GM23338 (cell line): ENCODE results near the gene SRGAP1. TPM values are rescaled to one million over a fixed set of nuclear protein-coding genes. Genes with fewer than 3 reads are reported as not detected.

Experiments used
- ATAC-seq: fragments of 200-7000 bp; cut with Tn5 transposase; 3 replicates; pipeline ENCODE4 v1.9.1; 2020
- DNase-seq: peaks from one replicate; pipeline ENCODE4 v3.0.0-alpha.2; 2015; ENCODE audit warnings: low spot score
- H2AFZ ChIP-seq: fragments of 200-600 bp; sonication (generic); 2 replicates; pipeline ENCODE4 v1.8.0; 2016; ENCODE audit warnings: antibody characterized with exemption, mild to moderate bottlenecking, moderate library complexity
- H3F3A ChIP-seq: fragments of 200-600 bp; sonication (generic); replicated peaks from 2 replicates; pipeline ENCODE4 v1.8.0; 2017; ENCODE audit warnings: antibody characterized with exemption, mixed run types, low read depth
- H3K27ac ChIP-seq: fragments of 200-600 bp; sonication (generic); 2 replicates; pipeline ENCODE4 v1.6.1; 2016; ENCODE audit warnings: low read depth
- H3K27me3 ChIP-seq: fragments of 200-600 bp; sonication (generic); 2 replicates; pipeline ENCODE4 v1.8.0; 2016; ENCODE audit warnings: mild to moderate bottlenecking, mixed run types, moderate library complexity; ENCODE audit not compliant: insufficient read depth
- H3K36me3 ChIP-seq: fragments of 200-600 bp; sonication (generic); 2 replicates; pipeline ENCODE4 v1.8.0; 2016; ENCODE audit warnings: mild to moderate bottlenecking; ENCODE audit not compliant: insufficient read depth
- H3K4me1 ChIP-seq: fragments of 200-600 bp; sonication (generic); 2 replicates; pipeline ENCODE4 v1.8.0; 2016; ENCODE audit warnings: mild to moderate bottlenecking, moderate library complexity; ENCODE audit not compliant: insufficient read depth
- H3K4me2 ChIP-seq: fragments of 200-600 bp; sonication (generic); 2 replicates; pipeline ENCODE4 v1.7.1; 2017; ENCODE audit warnings: mixed run types
- H3K4me3 ChIP-seq: fragments of 200-600 bp; sonication (generic); 2 replicates; pipeline ENCODE4 v1.6.1; 2016; ENCODE audit warnings: mixed run types
- H3K79me2 ChIP-seq: fragments of 200-600 bp; sonication (generic); replicated peaks from 2 replicates; pipeline ENCODE4 v1.8.0; 2017; ENCODE audit warnings: mild to moderate bottlenecking; ENCODE audit not compliant: insufficient read depth
- H3K9me2 ChIP-seq: fragments of 200-600 bp; sonication (generic); 2 replicates; pipeline ENCODE4 v1.8.0; 2017; ENCODE audit not compliant: insufficient read depth
- H4K20me1 ChIP-seq: fragments of 200-600 bp; sonication (generic); replicated peaks from 2 replicates; pipeline ENCODE4 v1.8.0; 2017; ENCODE audit warnings: mild to moderate bottlenecking; ENCODE audit not compliant: insufficient read depth
- H3K27ac Mint-ChIP-seq: 2 replicates; pipeline ENCODE4 v1.8.0; 2020; ENCODE audit warnings: inconsistent platforms, mild to moderate bottlenecking, moderate library complexity, mixed read lengths
- H3K27me3 Mint-ChIP-seq: 3 replicates; pipeline ENCODE4 v1.8.0; 2022; ENCODE audit warnings: low read depth, mild to moderate bottlenecking, moderate library complexity, mixed read lengths, inconsistent platforms; ENCODE audit not compliant: insufficient read depth, poor library complexity
- H3K36me3 Mint-ChIP-seq: 3 replicates; pipeline ENCODE4 v1.8.0; 2021; ENCODE audit warnings: low read depth, mild to moderate bottlenecking, inconsistent platforms, moderate library complexity, mixed read lengths
- H3K4me1 Mint-ChIP-seq: 3 replicates; pipeline ENCODE4 v1.8.0; 2020; ENCODE audit warnings: mild to moderate bottlenecking, inconsistent platforms, mixed read lengths
- H3K4me3 Mint-ChIP-seq: 3 replicates; pipeline ENCODE4 v1.8.0; 2021; ENCODE audit warnings: moderate library complexity, mild to moderate bottlenecking, inconsistent platforms, mixed read lengths
- H3K9me3 Mint-ChIP-seq: 3 replicates; pipeline ENCODE4 v1.8.0; 2020; ENCODE audit warnings: moderate library complexity, mild to moderate bottlenecking, inconsistent platforms, mixed read lengths
- CREB1 ChIP-seq: fragments of 250-450 bp; sonication (Bioruptor Pico); IDR thresholded peaks from 2 replicates; pipeline ENCODE4 v1.5.0; 2020; ENCODE audit warnings: low read depth, mild to moderate bottlenecking, moderate library complexity
- ETS1 ChIP-seq: IDR thresholded peaks from 2 replicates; pipeline ENCODE4 v1.6.1; 2016; ENCODE audit warnings: antibody characterized with exemption
- EZH2 ChIP-seq: fragments of 200-600 bp; sonication (generic); IDR thresholded peaks from one replicate; pipeline ENCODE4 v1.8.0; 2017; ENCODE audit warnings: antibody characterized with exemption, mild to moderate bottlenecking, low read depth; ENCODE audit not compliant: unreplicated experiment
- EZH2phosphoT487 ChIP-seq: fragments of 200-600 bp; sonication (generic); IDR thresholded peaks from one replicate; pipeline ENCODE4 v1.8.1; 2018; ENCODE audit warnings: antibody characterized with exemption; ENCODE audit not compliant: unreplicated experiment
- JUNB ChIP-seq: IDR thresholded peaks from one replicate; pipeline ENCODE4 v1.6.1; 2016; ENCODE audit warnings: antibody characterized with exemption; ENCODE audit not compliant: unreplicated experiment
- NANOG ChIP-seq: IDR thresholded peaks from 2 replicates; pipeline ENCODE4 v1.6.1; 2016; ENCODE audit warnings: antibody characterized with exemption, borderline replicate concordance
- POLR2AphosphoS5 ChIP-seq: IDR thresholded peaks from 2 replicates; pipeline ENCODE4 v1.6.1; 2016; ENCODE audit warnings: antibody characterized with exemption, low read depth
- REST ChIP-seq: IDR thresholded peaks from one replicate; pipeline ENCODE4 v1.6.1; 2018; ENCODE audit warnings: antibody characterized with exemption; ENCODE audit not compliant: unreplicated experiment
- STAT1 ChIP-seq: IDR thresholded peaks from one replicate; pipeline ENCODE4 v1.6.1; 2016; ENCODE audit warnings: antibody characterized with exemption; ENCODE audit not compliant: unreplicated experiment
- ZNF114 ChIP-seq: fragments of 250-450 bp; sonication (Bioruptor Pico); IDR thresholded peaks from 2 replicates; pipeline ENCODE4 v1.5.0; 2020; ENCODE audit warnings: mild to moderate bottlenecking, moderate library complexity
- ZNF331 ChIP-seq: fragments of 250-450 bp; sonication (Bioruptor Pico); IDR thresholded peaks from 2 replicates; pipeline ENCODE4 v1.5.0; 2020; ENCODE audit warnings: low read depth, mild to moderate bottlenecking, moderate library complexity
- polyA plus RNA-seq: library from polyadenylated mRNA; unstranded; fragments of >200 nt; fragmentation: Nextera tagmentation; extraction: Ambion mirVana; gene quantifications from 2 replicates; pipeline ENCODE4 v1.2.1, GENCODE V29; 2016
- total RNA-seq: library from RNA; depleted of rRNA; stranded (reverse); fragments of >200 nt; shearing (Covaris generic); gene quantifications from 2 replicates; pipeline ENCODE4 v1.2.3, GENCODE V29; 2014
- TF ChIP-seq, protein P1 (sequence below): fragments of 250-450 bp; sonication (Bioruptor Pico); IDR thresholded peaks from 2 replicates; pipeline ENCODE4 v1.5.0; 2020; ENCODE audit warnings: mild to moderate bottlenecking, moderate library complexity
- TF ChIP-seq, protein P2 (sequence below), 2 experiments: fragments of 200-600 bp in 1 of 2; sonication (generic) in 1 of 2; conservative IDR thresholded peaks; 2 replicates each; pipeline versions ENCODE4 v1.5.1 to v1.6.1; 2016 to 2017; ENCODE audit warnings: antibody characterized with exemption in 2 of 2, low read depth in 2 of 2, mild to moderate bottlenecking in 2 of 2, moderate library complexity in 1 of 2

Gene SRGAP1
- total and polyA plus RNA-seq, 2 experiments from 2014 or later: 6.1 to 8.1 TPM

DNA sequence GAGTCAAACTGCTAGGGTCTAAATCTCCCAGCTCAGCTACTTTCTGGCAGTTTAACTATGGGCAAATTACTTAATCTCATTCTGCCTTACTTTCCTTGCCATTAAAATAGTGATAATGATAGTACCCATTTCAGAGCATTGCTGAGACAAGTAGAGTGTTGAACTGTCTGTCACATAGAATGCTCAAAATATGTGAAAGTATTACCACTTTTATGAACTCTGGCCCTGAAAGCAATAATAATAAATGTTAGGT lies 19.9 kb downstream of the SRGAP1 start:
- Histone ChIP-seq H3K27me3 (no peaks in the 10 kb centered on the region), H3K4me3 (no peak overlapping the region), H3K27ac (no peak overlapping the region), H3F3A (no peaks in the 10 kb centered on the region), H3K79me2 (peaks cover 20% of the 10 kb centered on the region), H4K20me1 (no peaks in the 10 kb centered on the region), H3K4me2 (no peak overlapping the region), H3K9me2 (no peaks in the 10 kb centered on the region), H3K36me3 (no peaks in the 10 kb centered on the region), H3K4me1 (peaks cover 41% of the 10 kb centered on the region), H2AFZ (no peak overlapping the region)
- Mint-ChIP-seq H3K4me3 (no peak overlapping the region), H3K27me3 (peaks cover 2% of the 10 kb centered on the region), H3K9me3 (no peaks in the 10 kb centered on the region), H3K4me1 (peaks cover 38% of the 10 kb centered on the region), H3K27ac (no peak overlapping the region), H3K36me3 (no peaks in the 10 kb centered on the region)
- DNase-seq: no peak
- no peak for ATAC-seq
- TF ChIP-seq EZH2phosphoT487 (no peak), NANOG (no peak), ZNF114 (no peak), CREB1 (CRISPR knock-in tag) (no peak), POLR2AphosphoS5 (no peak), JUNB (no peak), ETS1 (no peak), STAT1 (no peak), REST (no peak), EZH2 (no peak), ZNF331 (CRISPR knock-in tag) (no peak)
- TF ChIP-seq, protein P1, sequence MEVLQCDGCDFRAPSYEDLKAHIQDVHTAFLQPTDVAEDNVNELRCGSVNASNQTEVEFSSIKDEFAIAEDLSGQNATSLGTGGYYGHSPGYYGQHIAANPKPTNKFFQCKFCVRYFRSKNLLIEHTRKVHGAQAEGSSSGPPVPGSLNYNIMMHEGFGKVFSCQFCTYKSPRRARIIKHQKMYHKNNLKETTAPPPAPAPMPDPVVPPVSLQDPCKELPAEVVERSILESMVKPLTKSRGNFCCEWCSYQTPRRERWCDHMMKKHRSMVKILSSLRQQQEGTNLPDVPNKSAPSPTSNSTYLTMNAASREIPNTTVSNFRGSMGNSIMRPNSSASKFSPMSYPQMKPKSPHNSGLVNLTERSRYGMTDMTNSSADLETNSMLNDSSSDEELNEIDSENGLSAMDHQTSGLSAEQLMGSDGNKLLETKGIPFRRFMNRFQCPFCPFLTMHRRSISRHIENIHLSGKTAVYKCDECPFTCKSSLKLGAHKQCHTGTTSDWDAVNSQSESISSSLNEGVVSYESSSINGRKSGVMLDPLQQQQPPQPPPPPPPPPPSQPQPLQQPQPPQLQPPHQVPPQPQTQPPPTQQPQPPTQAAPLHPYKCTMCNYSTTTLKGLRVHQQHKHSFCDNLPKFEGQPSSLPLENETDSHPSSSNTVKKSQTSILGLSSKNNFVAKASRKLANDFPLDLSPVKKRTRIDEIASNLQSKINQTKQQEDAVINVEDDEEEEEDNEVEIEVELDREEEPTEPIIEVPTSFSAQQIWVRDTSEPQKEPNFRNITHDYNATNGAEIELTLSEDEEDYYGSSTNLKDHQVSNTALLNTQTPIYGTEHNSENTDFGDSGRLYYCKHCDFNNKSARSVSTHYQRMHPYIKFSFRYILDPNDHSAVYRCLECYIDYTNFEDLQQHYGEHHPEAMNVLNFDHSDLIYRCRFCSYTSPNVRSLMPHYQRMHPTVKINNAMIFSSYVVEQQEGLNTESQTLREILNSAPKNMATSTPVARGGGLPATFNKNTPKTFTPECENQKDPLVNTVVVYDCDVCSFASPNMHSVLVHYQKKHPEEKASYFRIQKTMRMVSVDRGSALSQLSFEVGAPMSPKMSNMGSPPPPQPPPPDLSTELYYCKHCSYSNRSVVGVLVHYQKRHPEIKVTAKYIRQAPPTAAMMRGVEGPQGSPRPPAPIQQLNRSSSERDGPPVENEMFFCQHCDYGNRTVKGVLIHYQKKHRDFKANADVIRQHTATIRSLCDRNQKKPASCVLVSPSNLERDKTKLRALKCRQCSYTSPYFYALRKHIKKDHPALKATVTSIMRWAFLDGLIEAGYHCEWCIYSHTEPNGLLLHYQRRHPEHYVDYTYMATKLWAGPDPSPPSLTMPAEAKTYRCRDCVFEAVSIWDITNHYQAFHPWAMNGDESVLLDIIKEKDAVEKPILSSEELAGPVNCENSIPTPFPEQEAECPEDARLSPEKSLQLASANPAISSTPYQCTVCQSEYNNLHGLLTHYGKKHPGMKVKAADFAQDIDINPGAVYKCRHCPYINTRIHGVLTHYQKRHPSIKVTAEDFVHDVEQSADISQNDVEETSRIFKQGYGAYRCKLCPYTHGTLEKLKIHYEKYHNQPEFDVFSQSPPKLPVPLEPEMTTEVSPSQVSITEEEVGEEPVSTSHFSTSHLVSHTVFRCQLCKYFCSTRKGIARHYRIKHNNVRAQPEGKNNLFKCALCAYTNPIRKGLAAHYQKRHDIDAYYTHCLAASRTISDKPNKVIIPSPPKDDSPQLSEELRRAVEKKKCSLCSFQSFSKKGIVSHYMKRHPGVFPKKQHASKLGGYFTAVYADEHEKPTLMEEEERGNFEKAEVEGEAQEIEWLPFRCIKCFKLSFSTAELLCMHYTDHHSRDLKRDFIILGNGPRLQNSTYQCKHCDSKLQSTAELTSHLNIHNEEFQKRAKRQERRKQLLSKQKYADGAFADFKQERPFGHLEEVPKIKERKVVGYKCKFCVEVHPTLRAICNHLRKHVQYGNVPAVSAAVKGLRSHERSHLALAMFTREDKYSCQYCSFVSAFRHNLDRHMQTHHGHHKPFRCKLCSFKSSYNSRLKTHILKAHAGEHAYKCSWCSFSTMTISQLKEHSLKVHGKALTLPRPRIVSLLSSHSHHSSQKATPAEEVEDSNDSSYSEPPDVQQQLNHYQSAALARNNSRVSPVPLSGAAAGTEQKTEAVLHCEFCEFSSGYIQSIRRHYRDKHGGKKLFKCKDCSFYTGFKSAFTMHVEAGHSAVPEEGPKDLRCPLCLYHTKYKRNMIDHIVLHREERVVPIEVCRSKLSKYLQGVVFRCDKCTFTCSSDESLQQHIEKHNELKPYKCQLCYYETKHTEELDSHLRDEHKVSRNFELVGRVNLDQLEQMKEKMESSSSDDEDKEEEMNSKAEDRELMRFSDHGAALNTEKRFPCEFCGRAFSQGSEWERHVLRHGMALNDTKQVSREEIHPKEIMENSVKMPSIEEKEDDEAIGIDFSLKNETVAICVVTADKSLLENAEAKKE (CRISPR knock-in tag): no peak
- TF ChIP-seq, protein P2, sequence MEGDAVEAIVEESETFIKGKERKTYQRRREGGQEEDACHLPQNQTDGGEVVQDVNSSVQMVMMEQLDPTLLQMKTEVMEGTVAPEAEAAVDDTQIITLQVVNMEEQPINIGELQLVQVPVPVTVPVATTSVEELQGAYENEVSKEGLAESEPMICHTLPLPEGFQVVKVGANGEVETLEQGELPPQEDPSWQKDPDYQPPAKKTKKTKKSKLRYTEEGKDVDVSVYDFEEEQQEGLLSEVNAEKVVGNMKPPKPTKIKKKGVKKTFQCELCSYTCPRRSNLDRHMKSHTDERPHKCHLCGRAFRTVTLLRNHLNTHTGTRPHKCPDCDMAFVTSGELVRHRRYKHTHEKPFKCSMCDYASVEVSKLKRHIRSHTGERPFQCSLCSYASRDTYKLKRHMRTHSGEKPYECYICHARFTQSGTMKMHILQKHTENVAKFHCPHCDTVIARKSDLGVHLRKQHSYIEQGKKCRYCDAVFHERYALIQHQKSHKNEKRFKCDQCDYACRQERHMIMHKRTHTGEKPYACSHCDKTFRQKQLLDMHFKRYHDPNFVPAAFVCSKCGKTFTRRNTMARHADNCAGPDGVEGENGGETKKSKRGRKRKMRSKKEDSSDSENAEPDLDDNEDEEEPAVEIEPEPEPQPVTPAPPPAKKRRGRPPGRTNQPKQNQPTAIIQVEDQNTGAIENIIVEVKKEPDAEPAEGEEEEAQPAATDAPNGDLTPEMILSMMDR (conservative IDR thresholded peaks at IDR 0.05; ENCODE audit: low read depth in 2 of 2): no peak
